ENCODE data around the gene SPRYD3. TPM values are rescaled to one million over a fixed set of nuclear protein-coding genes. Genes with fewer than 3 reads are reported as not detected.

Gene SPRYD3
- total RNA-seq, 1 donor from 2014 or later = 13.9 TPM

DNA sequence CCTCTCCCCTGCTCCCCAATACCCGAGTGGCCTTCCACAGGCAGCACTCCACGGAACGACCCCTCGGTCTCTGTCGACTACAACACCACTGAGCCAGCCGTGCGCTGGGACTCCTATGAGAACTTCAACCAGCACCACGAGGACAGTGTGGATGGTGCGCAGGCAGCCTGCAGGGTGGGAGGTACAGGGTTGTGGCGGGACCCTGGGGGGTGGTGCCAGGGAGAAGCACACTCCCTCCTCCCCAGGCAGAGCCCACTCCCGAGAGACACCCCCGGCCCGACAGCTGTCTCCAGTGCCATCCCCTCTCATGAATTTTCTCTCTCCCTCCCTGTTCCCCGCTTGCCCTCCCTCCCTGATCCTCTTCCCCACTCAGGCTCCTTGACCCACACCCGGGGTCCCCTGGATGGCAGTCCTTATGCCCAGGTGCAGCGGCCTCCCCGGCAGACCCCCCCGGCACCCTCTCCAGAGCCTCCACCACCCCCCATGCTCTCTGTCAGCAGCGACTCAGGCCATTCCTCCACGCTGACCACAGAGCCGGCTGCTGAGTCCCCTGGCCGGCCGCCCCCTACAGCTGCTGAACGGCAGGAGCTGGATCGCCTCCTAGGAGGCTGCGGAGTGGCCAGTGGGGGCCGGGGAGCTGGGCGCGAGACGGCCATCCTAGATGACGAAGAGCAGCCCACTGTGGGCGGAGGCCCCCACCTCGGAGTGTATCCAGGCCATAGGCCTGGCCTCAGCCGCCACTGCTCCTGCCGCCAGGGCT is 20.3 kb downstream of the SPRYD3 start:
- no peak overlapping the region for H3K27ac Mint-ChIP-seq (ENCODE audit: unreplicated experiment)
- DNase-seq = peak; percentile 29
- peaks cover 7% of the 10 kb centered on the region for H3K9me3 Mint-ChIP-seq (ENCODE audit: unreplicated experiment)
- no peaks in the 10 kb centered on the region for H3K36me3 Mint-ChIP-seq (ENCODE audit: unreplicated experiment)
- no peaks in the 10 kb centered on the region for H3K4me1 Mint-ChIP-seq (ENCODE audit: low read depth, unreplicated experiment)
- no peak overlapping the region for H3K4me3 Mint-ChIP-seq (ENCODE audit: unreplicated experiment)
- TF ChIP-seq, protein P1, sequence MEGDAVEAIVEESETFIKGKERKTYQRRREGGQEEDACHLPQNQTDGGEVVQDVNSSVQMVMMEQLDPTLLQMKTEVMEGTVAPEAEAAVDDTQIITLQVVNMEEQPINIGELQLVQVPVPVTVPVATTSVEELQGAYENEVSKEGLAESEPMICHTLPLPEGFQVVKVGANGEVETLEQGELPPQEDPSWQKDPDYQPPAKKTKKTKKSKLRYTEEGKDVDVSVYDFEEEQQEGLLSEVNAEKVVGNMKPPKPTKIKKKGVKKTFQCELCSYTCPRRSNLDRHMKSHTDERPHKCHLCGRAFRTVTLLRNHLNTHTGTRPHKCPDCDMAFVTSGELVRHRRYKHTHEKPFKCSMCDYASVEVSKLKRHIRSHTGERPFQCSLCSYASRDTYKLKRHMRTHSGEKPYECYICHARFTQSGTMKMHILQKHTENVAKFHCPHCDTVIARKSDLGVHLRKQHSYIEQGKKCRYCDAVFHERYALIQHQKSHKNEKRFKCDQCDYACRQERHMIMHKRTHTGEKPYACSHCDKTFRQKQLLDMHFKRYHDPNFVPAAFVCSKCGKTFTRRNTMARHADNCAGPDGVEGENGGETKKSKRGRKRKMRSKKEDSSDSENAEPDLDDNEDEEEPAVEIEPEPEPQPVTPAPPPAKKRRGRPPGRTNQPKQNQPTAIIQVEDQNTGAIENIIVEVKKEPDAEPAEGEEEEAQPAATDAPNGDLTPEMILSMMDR (IDR thresholded peaks at IDR 0.05; ENCODE audit: partially characterized antibody, unreplicated experiment) = no peak
- peaks cover 14% of the 10 kb centered on the region for H3K27me3 Mint-ChIP-seq (ENCODE audit: unreplicated experiment)

DNA sequence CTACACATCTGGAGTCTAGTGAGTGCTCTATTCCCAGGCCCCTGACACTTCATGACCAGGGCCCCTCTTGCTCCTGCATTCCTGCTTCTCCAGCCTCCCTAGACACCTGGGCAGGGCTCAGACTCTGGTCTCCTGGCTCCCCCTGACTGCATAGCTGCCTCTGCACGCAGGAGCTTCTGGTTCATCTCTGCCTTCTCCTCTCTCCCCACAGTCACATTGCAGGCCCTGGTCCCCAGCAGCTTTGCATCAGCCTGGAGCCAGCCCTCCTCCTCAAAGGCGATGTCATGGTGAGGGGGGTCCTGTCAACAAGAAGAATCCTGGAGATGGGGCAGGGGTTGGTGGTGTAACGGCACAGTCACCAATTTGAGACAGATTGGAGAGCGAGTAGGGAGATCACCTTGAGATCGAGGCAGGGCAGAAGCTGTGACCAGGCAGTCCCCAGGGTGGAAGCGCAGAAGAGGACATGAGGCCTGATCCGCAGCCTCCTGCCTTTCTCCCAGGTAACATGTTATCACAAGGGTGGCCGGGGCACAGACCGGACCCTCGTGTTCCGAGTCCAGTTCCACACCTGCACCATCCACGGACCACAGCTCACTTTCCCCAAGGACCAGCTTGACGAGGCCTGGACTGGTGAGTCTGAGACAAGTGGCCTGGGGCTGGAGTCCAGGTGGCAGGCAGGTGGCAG is 21.2 kb downstream of the SPRYD3 start:
- DNase-seq = no peak
- H3K27me3 Mint-ChIP-seq (ENCODE audit: unreplicated experiment) = peaks cover 15% of the 10 kb centered on the region
- TF ChIP-seq, protein P1 (IDR thresholded peaks at IDR 0.05; ENCODE audit: partially characterized antibody, unreplicated experiment) = no peak
- no peaks in the 10 kb centered on the region for H3K36me3 Mint-ChIP-seq (ENCODE audit: unreplicated experiment)
- H3K27ac Mint-ChIP-seq (ENCODE audit: unreplicated experiment) = peak overlapping the region; percentile 29
- H3K9me3 Mint-ChIP-seq (ENCODE audit: unreplicated experiment) = peaks cover 7% of the 10 kb centered on the region
- no peaks in the 10 kb centered on the region for H3K4me1 Mint-ChIP-seq (ENCODE audit: low read depth, unreplicated experiment)
- H3K4me3 Mint-ChIP-seq (ENCODE audit: unreplicated experiment) = no peak overlapping the region

DNA sequence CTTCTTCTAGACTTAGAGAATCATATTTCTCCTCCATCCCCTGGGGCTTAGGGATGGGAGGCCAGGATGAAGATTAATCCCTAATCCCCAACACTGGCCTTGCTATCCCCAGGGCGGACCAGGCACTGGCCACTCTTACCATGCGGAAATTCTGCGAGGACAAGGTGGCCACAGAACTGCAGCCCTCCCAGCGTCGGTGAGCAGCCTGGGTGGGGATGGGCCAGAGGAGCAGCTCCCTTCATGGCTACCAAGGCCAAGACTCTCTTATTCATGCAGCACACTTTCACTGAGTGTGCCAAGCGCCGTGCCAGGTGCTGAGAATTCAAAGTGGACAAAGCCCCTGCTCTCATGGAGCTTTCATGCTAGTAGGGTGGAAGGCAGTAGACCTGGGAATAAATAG is 22.3 kb downstream of the SPRYD3 start:
- no peak overlapping the region for H3K4me3 Mint-ChIP-seq (ENCODE audit: unreplicated experiment)
- no peaks in the 10 kb centered on the region for H3K36me3 Mint-ChIP-seq (ENCODE audit: unreplicated experiment)
- no peaks in the 10 kb centered on the region for H3K4me1 Mint-ChIP-seq (ENCODE audit: low read depth, unreplicated experiment)
- no peak overlapping the region for H3K27ac Mint-ChIP-seq (ENCODE audit: unreplicated experiment)
- no peak for DNase-seq
- peaks cover 15% of the 10 kb centered on the region for H3K27me3 Mint-ChIP-seq (ENCODE audit: unreplicated experiment)
- TF ChIP-seq, protein P1 (IDR thresholded peaks at IDR 0.05; ENCODE audit: partially characterized antibody, unreplicated experiment) = no peak
- peaks cover 7% of the 10 kb centered on the region for H3K9me3 Mint-ChIP-seq (ENCODE audit: unreplicated experiment)

DNA sequence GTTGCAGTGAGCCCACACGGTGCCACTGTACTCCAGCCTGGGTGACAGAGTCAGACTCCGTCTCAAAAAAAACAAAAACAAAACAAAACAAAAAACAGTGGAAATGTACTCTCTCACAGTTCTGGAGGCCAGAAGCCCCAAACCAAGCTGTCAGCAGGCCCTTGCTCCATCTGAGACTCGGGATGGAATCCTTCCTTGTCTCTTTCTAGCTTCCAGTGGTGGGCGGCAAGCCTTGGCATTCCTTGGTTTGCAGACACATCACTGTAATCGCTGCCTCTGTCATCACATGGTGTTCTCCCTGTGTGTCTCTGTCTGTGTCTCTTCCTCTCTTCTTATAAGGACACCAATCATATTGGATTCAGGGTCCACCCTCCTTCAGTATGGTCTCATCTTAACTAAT is 22.9 kb downstream of the SPRYD3 start:
- H3K4me1 Mint-ChIP-seq (ENCODE audit: low read depth, unreplicated experiment) = peaks cover 3% of the 10 kb centered on the region
- no peak for DNase-seq
- H3K4me3 Mint-ChIP-seq (ENCODE audit: unreplicated experiment) = no peak overlapping the region
- H3K27ac Mint-ChIP-seq (ENCODE audit: unreplicated experiment) = peak overlapping the region; percentile 8
- TF ChIP-seq, protein P1 (IDR thresholded peaks at IDR 0.05; ENCODE audit: partially characterized antibody, unreplicated experiment) = no peak
- peaks cover 7% of the 10 kb centered on the region for H3K9me3 Mint-ChIP-seq (ENCODE audit: unreplicated experiment)
- no peaks in the 10 kb centered on the region for H3K36me3 Mint-ChIP-seq (ENCODE audit: unreplicated experiment)
- peaks cover 15% of the 10 kb centered on the region for H3K27me3 Mint-ChIP-seq (ENCODE audit: unreplicated experiment)

Data from glutamatergic neuron (in vitro differentiated cells).